Neural cell (in vitro differentiated cells): Measurements from ENCODE around the gene BUD23.

ENCODE experiments used
- EP300 ChIP-seq: fragments of 450-650 bp; conservative IDR thresholded peaks from 2 replicates; pipeline ENCODE4 v1.6.1; 2014; ENCODE audit warnings: antibody characterized with exemption, mild to moderate bottlenecking, moderate library complexity; ENCODE audit not compliant: poor library complexity, severe bottlenecking
- EZH2 ChIP-seq: fragments of 200-600, 300-800 bp; shearing (Covaris generic), sonication (generic); IDR thresholded peaks from 2 replicates; pipeline ENCODE4 v1.6.1; 2014; ENCODE audit warnings: antibody characterized with exemption, low read length, borderline replicate concordance, mild to moderate bottlenecking; ENCODE audit not compliant: insufficient read depth, poor library complexity, severe bottlenecking
- MXI1 ChIP-seq: fragments of 450-650 bp; conservative IDR thresholded peaks from 2 replicates; pipeline ENCODE4 v1.6.1; 2014; ENCODE audit warnings: antibody characterized with exemption, mild to moderate bottlenecking; ENCODE audit not compliant: poor library complexity, severe bottlenecking
- POLR2AphosphoS5 ChIP-seq: IDR thresholded peaks from 2 replicates; pipeline ENCODE4 v1.6.1; 2012
- RAD21 ChIP-seq: fragments of 450-650 bp; conservative IDR thresholded peaks from 2 replicates; pipeline ENCODE4 v1.6.1; 2014; ENCODE audit warnings: antibody characterized with exemption, mild to moderate bottlenecking, moderate library complexity
- REST ChIP-seq: IDR thresholded peaks from 2 replicates; pipeline ENCODE4 v1.6.1; 2012; ENCODE audit warnings: borderline replicate concordance
- SMC3 ChIP-seq: fragments of 450-650 bp; conservative IDR thresholded peaks from 2 replicates; pipeline ENCODE4 v1.6.1; 2014; ENCODE audit warnings: antibody characterized with exemption, mild to moderate bottlenecking, moderate library complexity; ENCODE audit not compliant: poor library complexity
- TAF1 ChIP-seq: IDR thresholded peaks from 2 replicates; pipeline ENCODE4 v1.6.1; 2012; ENCODE audit warnings: low read depth
- TF ChIP-seq, protein P1 (sequence below): fragments of 450-650 bp; IDR thresholded peaks from 2 replicates; pipeline ENCODE4 v1.5.1; 2014; ENCODE audit warnings: antibody characterized with exemption, mild to moderate bottlenecking, moderate library complexity; ENCODE audit not compliant: poor library complexity, severe bottlenecking

DNA sequence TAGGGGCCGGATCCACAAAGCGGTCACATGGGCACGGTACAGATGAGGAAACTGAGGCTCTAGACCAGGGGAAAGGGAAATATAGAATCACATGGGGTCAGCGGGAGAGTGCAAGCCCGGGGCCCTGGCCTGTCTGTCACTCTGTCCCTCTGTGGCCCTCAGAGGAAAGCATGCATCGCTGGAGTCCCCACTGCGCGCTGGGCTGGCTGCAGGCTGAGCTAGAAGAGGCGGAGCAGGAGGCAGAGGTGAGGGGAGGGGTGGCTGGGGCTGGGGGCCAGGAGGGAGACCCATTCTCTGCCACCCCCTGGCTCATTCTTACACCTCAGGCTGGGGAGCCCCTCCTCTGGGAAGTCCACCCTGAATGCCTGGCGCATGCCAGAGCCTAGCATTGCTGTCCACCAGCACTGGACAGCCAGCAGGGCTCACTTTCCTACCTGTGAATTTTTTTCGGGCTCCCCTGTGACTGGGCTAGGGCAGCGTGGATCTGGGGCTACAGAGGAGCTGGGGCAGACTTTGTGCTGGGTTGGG is 13.5 kb upstream of the BUD23 start:
- no peak for TF ChIP-seq RAD21
- no peak for TF ChIP-seq TAF1
- TF ChIP-seq, protein P1, sequence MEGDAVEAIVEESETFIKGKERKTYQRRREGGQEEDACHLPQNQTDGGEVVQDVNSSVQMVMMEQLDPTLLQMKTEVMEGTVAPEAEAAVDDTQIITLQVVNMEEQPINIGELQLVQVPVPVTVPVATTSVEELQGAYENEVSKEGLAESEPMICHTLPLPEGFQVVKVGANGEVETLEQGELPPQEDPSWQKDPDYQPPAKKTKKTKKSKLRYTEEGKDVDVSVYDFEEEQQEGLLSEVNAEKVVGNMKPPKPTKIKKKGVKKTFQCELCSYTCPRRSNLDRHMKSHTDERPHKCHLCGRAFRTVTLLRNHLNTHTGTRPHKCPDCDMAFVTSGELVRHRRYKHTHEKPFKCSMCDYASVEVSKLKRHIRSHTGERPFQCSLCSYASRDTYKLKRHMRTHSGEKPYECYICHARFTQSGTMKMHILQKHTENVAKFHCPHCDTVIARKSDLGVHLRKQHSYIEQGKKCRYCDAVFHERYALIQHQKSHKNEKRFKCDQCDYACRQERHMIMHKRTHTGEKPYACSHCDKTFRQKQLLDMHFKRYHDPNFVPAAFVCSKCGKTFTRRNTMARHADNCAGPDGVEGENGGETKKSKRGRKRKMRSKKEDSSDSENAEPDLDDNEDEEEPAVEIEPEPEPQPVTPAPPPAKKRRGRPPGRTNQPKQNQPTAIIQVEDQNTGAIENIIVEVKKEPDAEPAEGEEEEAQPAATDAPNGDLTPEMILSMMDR, result no peak
- TF ChIP-seq EZH2, result no peak
- TF ChIP-seq POLR2AphosphoS5, result no peak
- TF ChIP-seq EP300, result no peak
- TF ChIP-seq MXI1, result no peak
- TF ChIP-seq REST, result no peak
- no peak for TF ChIP-seq SMC3
